HG02798 (cell line): ENCODE data around the gene AKR1C3.
"Not testable (repeated sequence)": the region's sequence is repeated elsewhere in the genome, so short reads cannot be mapped to it uniquely, and the experiment has no call there.

ENCODE experiments used
- ATAC-seq: cut with Tn5 transposase; IDR thresholded peaks from one replicate; pipeline ENCODE4 v1.9.1; 2021; ENCODE audit warnings: mild to moderate bottlenecking; ENCODE audit not compliant: unreplicated experiment, poor library complexity

AKR1C3 gene

GRCh38 chr10:5081091-5081490 lies 13.1 kb upstream of the AKR1C3 start:
- no peak for ATAC-seq

GRCh38 chr10:5088703-5089261 lies 5.4 kb upstream of the AKR1C3 start:
- no peak for ATAC-seq

- no peak for ATAC-seq
Observed at GRCh38 chr10:5089865-5090264, 4.3 kb upstream of the AKR1C3 start.

- no peak for ATAC-seq
Observed at GRCh38 chr10:5090551-5090950, 3.7 kb upstream of the AKR1C3 start.

DNA sequence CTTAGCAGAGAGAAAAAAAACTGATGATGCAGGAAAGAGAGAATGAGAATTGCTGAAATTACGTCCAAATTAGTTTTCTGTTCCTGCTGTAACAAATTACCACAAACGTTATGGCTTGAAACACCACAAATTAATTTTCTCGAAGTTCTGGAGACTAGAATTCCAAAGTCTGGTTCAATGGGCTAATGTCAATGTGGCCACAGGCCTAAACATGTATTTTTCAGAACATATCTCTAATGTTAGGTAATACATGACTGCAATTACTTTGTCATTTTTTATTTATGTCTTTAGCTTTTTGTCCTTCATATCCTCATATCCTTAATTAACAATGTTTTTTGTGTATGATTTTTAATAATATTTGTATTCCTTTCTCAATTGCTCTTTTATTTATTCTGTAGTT lies 3.0 kb upstream of the AKR1C3 start:
- no peak for ATAC-seq

GRCh38 chr10:5092375-5092774 lies 1.8 kb upstream of the AKR1C3 start:
- no peak for ATAC-seq

DNA sequence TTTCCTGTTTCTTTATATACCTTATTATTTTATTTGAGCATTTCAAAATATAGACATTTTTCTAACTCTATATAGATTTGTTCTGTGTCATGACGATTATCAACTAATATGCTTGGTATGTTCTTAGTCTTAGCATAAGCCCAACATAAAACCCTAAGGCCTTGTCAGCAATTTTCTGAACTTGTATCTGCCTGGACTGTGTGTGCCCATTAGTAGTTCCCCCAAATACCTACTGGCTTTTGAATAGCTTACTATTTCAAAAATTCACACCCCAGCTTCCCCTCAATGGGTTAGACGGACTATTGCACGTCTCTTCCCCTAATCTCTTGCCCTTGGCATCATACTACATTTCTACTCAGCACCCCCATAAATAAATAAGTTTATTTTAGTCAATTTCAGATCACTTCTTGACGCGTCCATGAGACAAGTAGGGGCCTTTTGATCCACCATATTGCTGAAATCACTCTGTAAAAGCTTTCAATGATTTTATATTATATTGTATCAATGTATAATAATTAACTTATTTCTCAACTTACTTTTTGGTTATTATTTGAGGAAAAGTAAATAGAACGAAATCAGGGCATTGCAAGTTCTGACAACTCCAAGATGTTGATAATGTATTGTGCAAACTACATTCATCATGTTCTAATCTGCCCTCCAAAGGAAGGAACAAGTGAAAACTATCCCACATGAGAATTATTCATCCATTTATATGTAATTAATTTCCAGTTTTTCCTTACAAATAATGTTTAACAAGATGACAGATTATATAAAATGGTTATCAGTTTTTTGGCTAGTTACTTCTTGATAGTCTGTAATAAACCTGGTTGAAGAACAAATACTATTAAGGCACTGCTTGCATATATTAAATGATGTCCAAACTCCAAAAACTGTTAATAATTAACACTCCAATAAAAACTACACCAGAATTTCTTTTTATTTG lies 1.1 kb upstream of the AKR1C3 start:
- ATAC-seq = no peak

DNA sequence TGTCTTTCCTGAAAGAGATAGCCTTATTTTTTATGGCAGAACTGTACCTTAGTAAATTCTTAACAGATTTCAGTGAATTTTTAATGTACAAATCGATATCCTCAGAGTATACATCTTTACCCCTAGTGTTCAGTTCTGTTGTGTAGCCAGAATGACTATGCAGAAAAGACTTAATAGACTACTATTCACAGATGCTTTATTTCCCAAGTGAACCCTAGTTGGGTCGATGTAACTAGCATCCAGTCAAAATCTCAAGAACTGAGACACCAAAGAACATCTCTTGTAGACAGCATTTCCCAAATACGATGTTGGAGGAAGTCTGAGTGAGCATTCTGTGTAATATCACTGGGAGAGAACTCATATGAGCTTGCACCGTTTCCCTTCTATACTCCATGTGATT lies 1.5 kb downstream of the AKR1C3 start:
- ATAC-seq = no peak

DNA sequence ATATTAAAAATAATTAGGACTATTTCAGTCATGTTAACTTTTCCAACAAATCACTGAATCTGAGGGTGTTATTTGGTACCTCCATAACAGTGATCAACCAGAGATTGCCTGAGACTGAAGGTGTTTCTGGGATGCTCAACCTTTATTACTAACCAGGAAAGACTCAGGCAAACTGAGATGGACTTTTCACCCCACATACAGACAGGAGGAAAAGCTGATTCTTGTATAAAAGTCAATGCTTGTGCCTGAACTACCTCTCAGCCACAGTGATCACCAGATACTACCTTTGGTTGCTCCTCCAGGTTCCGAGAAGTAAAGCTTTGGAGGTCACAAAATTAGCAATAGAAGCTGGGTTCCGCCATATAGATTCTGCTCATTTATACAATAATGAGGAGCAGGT lies 1.9 kb downstream of the AKR1C3 start:
- no peak for ATAC-seq

DNA sequence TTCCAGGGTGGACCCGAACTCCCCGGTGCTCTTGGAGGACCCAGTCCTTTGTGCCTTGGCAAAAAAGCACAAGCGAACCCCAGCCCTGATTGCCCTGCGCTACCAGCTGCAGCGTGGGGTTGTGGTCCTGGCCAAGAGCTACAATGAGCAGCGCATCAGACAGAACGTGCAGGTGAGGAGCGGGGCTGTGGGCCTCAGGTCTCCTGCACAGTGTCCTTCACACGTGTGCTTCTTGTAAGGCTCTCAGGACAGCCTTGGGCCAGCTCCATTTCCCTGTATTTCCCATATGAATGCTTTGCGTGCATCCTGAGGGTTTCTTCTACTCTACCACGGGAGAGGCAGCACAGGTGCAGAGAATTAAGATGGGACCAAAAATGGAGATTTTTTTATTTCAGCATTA lies 8.3 kb downstream of the AKR1C3 start:
- ATAC-seq = not testable (repeated sequence)

GRCh38 chr10:5103481-5103880 lies 9.3 kb downstream of the AKR1C3 start:
- ATAC-seq = no peak

DNA sequence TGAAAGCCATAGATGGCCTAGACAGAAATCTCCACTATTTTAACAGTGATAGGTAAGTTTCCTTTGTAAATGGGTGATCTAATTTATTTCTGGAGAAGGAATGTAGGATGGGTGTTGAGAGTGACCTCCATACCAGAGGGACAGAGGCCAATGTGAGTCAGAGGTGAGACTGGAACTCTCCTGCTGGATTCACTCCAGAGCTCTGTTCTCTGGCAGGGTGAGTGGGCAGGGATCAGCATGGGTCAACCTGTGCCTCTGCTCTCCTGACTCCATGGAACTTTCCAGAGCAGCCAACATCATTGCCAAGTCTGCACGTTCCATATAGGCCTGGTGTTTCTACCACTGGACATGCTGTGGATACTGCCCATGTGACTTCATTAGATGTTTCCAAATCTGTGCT lies 11.4 kb downstream of the AKR1C3 start:
- ATAC-seq = no peak

- no peak for ATAC-seq
Observed at GRCh38 chr10:5106553-5106952, 12.3 kb downstream of the AKR1C3 start.

DNA sequence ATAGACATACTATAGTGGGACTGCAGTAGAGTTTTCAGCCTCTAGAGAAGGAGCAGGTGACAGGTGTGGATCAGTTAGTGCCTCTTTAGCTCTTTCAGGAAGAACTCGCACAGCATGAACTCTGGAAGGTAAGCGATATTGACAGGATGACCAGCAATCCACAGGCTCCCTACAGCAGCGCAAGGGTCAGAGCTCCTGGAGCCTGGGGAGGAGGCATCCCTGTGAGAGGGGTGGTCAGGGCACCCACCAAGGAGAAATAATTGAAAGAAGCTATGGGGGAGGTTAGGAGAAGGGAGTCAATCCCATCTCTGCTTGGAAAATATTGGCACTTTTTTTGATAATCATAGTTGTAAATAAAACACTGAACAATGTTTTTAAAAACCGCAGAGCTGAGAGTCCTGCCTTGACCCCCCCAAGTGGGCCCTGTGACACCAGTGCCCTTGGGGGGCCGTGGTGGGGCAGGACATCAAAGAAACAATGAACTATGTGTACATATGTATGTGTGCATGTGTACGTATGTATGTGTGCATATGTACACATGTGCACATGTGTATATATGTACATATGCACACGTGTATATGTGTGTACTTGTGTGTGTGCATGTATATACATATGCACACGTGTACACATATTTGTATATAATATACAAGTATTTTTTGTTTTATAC lies 13.8 kb downstream of the AKR1C3 start:
- no peak for ATAC-seq

- no peak for ATAC-seq
Observed at GRCh38 chr10:5108658-5109416, 14.6 kb downstream of the AKR1C3 start.

DNA sequence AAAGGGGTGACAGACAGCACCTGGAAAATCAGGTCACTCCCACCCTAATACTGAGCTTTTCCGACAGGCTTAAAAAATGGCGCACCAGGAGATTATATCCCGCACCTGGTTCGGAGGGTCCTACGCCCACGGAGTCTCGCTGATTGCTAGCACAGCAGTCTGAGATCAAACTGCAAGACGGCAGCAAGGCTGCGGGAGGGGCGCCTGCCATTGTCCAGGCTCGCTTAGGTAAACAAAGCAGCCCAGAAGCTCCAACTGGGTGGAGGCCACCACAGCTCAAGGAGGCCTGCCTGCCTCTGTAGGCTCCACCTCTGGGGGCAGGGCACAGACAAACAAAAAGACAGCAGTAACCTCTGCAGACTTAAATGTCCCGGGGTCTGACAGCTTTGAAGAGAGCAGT lies 15.6 kb downstream of the AKR1C3 start:
- ATAC-seq = not testable (repeated sequence)

DNA sequence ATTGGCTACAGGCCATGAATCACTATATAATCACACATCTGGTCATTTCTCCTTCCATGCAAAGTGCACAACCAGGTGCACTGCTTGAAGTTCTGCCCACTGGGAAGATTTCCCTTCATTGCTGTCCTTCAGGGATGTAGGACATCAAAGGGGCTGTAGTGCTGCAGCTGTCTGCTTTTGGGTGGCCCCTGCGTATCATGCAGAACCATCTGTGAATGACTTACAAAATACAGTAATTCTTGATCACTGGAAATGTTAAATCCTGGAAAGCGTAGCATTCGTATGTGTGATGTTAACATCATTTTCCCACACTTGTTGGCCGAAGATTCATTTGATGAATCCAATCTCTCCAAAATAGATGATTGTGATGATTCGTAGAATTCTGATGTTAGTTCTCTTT lies 22.4 kb downstream of the AKR1C3 start:
- no peak for ATAC-seq

GRCh38 chr10:5117026-5117425 lies 22.8 kb downstream of the AKR1C3 start:
- ATAC-seq = no peak

DNA sequence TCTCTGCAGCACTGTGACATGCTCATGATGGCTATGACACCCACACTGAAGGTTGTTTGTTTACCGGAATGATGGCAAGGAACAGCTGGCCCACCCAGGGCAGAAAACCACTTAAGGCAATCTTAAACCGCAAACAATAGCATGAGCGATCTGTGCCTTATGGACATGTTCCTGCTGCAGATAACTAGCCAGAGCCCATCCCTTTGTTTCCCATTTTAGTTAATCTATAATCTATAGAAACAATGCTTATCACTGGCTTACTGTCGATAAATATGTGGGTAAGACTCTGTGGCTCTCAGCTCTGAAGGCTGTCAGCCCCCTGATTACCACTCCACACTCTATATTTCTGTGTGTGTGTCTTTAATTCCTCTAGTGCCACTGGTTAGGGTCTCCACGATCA lies 25.8 kb downstream of the AKR1C3 start:
- not testable (repeated sequence) for ATAC-seq

DNA sequence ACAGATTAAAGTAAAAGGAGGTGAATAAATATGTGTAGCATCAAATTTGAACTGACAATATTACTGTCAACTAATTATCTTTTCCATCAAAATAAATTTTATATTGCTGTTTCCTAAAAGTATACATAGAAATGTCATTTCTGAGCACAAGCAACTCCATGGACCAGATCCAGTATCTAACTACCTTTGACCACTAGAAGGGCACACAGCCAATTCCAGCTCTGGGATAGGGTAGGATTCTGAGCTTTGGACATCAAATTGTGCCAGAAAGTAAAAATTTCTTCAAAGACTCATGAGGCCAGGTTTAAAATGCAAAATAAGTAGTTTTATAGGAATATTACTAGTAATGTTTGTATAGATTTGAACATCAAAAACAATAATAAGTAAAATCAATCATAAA lies 29.7 kb downstream of the AKR1C3 start:
- ATAC-seq = no peak
